Naive thymus-derived CD4-positive, alpha-beta T cell (primary cell): Measurements from ENCODE around the gene TBCCD1. TPM values are rescaled to one million over a fixed set of nuclear protein-coding genes. Genes with fewer than 3 reads are reported as not detected.
"Not testable (repeated sequence)": the region's sequence is repeated elsewhere in the genome, so short reads cannot be mapped to it uniquely, and the experiment has no call there.

Experiments
- ATAC-seq: fragments of 150-1000 bp; cut with Tn5 transposase; 2 replicates; pipeline ENCODE4 v1.10.0; 2021; ENCODE audit warnings: mild to moderate bottlenecking, moderate library complexity
- CTCF ChIA-PET: fragments of 350-600 bp; sonication (Branson Sonifier 250); formaldehyde crosslinking; loops from one replicate; lab custom pipeline; 2021; ENCODE audit warnings: antibody characterized with exemption; lab: Charles Lee
- POLR2A ChIA-PET: fragments of 350-600 bp; sonication (Branson Sonifier 250); formaldehyde crosslinking; loops from one replicate; lab custom pipeline; 2021; ENCODE audit warnings: antibody characterized with exemption, inconsistent platforms; lab: Charles Lee
- DNase-seq, 9 donors: peaks; one replicate each; pipeline versions ENCODE4 v3.0.0 to v3.0.0-alpha.2; 2020 to 2022; ENCODE audit warnings: mixed read lengths in 1 of 9
- H3K27ac ChIP-seq: one replicate; pipeline ENCODE4 v1.7.0; 2013; ENCODE audit warnings: mild to moderate bottlenecking, low read depth, low read length, moderate library complexity
- H3K27me3 ChIP-seq, 2 donors: one replicate each; pipeline ENCODE4 v1.7.0; 2013; ENCODE audit warnings: low read length in 2 of 2, mild to moderate bottlenecking in 2 of 2, moderate library complexity in 2 of 2; ENCODE audit not compliant: control insufficient read depth in 2 of 2, insufficient read depth in 2 of 2
- H3K36me3 ChIP-seq, 3 experiments: 1 replicate in 2 of 3; 2 replicates in 1 of 3; pipeline ENCODE4 v1.7.0; 2013; ENCODE audit warnings: low read length in 3 of 3, mild to moderate bottlenecking in 3 of 3, moderate library complexity in 1 of 3; ENCODE audit not compliant: insufficient read depth in 3 of 3, control insufficient read depth in 2 of 3
- H3K4me1 ChIP-seq, 2 donors: one replicate each; pipeline ENCODE4 v1.7.0; 2013; ENCODE audit warnings: low read length in 2 of 2, mild to moderate bottlenecking in 2 of 2, moderate library complexity in 1 of 2; ENCODE audit not compliant: control insufficient read depth in 2 of 2, insufficient read depth in 2 of 2
- H3K4me3 ChIP-seq: 2 replicates; pipeline ENCODE4 v1.7.0; 2013; ENCODE audit warnings: mild to moderate bottlenecking, low read length
- H3K9me3 ChIP-seq, 3 experiments: 1 replicate in 2 of 3; 2 replicates in 1 of 3; pipeline ENCODE4 v1.7.0; 2013; ENCODE audit warnings: low read length in 3 of 3; ENCODE audit not compliant: control insufficient read depth in 2 of 3
- H3K27ac Mint-ChIP-seq, 9 donors: one replicate each; pipeline ENCODE4 v1.8.0; 2020 to 2022; ENCODE audit warnings: mixed read lengths in 9 of 9, mild to moderate bottlenecking in 8 of 9, moderate library complexity in 5 of 9, inconsistent platforms in 2 of 9
- H3K27me3 Mint-ChIP-seq, 5 donors: one replicate each; pipeline ENCODE4 v1.8.0; 2021 to 2022; ENCODE audit warnings: mixed read lengths in 5 of 5, mild to moderate bottlenecking in 1 of 5
- H3K36me3 Mint-ChIP-seq, 5 donors: one replicate each; pipeline ENCODE4 v1.8.0; 2020 to 2022; ENCODE audit warnings: mixed read lengths in 5 of 5, mild to moderate bottlenecking in 3 of 5, inconsistent platforms in 1 of 5
- H3K4me1 Mint-ChIP-seq, 7 donors: one replicate each; pipeline ENCODE4 v1.8.0; 2020 to 2022; ENCODE audit warnings: mixed read lengths in 7 of 7, mild to moderate bottlenecking in 3 of 7, inconsistent platforms in 1 of 7
- H3K4me3 Mint-ChIP-seq, 10 donors: one replicate each; pipeline ENCODE4 v1.8.0; 2020 to 2022; ENCODE audit warnings: mild to moderate bottlenecking in 10 of 10, mixed read lengths in 10 of 10, moderate library complexity in 6 of 10, inconsistent platforms in 2 of 10
- H3K9me3 Mint-ChIP-seq, 11 donors: one replicate each; pipeline ENCODE4 v1.8.0; 2020 to 2022; ENCODE audit warnings: mixed read lengths in 11 of 11, mild to moderate bottlenecking in 4 of 11, inconsistent platforms in 1 of 11, moderate library complexity in 1 of 11
- intact Hi-C, 2 donors: fragments of 100-400 bp; cut with micrococcal nuclease; formaldehyde crosslinking; loops; one replicate each; pipeline ENCODE4 v1.15.1; 2023
- polyA plus RNA-seq, 2 donors: library from polyadenylated mRNA; unstranded; fragments of 300-500 nt; fragmentation: Illumina TruSeq; gene quantifications; one replicate each; pipeline ENCODE4 v1.2.3, GENCODE V29; 2021
- total RNA-seq, 6 experiments: library from RNA in 5 of 6; stranded (reverse) in 5 of 6; gene quantifications; 1 replicate in 5 of 6; 2 replicates in 1 of 6; pipeline ENCODE4 v1.2.3 and lab custom pipeline; 2021 to 2026

The TBCCD1 gene
- total and polyA plus RNA-seq, 7 experiments from 2014 or later, result 11.3 to 21.1 (median 15.8) TPM

DNA sequence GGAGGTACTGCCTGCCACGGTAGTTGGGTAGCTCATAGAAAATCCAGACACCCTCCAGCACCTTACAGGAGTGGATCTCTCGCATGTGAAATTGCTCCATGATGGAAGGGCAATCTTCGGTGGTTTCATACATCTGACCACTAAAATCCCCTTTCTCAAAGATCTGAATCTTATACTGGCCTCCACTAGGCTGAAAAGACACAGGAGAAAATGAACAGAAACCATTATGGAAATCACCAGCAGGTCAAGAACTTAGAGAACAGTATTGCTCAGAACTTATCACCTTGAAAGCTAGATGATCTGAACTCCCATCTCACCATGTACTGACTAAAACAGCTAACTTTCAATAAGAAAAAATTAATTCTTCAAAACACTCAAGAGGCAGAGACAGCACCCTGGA is 28.4 kb downstream of the TBCCD1 start:
- Mint-ChIP-seq H3K9me3 (no peaks in the 10 kb centered on the region), H3K36me3 (peaks cover 0 to 4% (median 0%) of the 10 kb centered on the region in 5 donors), H3K27ac (no peak overlapping the region), H3K27me3 (no peaks in the 10 kb centered on the region), H3K4me1 (peaks cover 17 to 38% (median 22%) of the 10 kb centered on the region in 7 donors), H3K4me3 (no peak overlapping the region)
- CTCF ChIA-PET, result interaction anchor here (0.9 to 5.0 kb wide), 7 partner anchors 10 to 560 kb away, joined by 3 to 99 read pairs (median 19); no protein-coding TSS in a partner anchor
- H3K4me3 ChIP-seq, result no peak overlapping the region
- H3K4me1 ChIP-seq, result peaks cover 12 to 13% of the 10 kb centered on the region in 2 donors
- ATAC-seq (no peak), DNase-seq (no peak)
- POLR2A ChIA-PET, result interaction anchor here (1.4 kb wide), 1 partner anchor 285 kb away, joined by 3 read pairs; no protein-coding TSS in a partner anchor
- no peak overlapping the region for H3K27ac ChIP-seq
- no peaks in the 10 kb centered on the region for H3K36me3 ChIP-seq
- intact Hi-C loops, result loop anchor here in 1 of 2 donors (10.0 kb wide), 1 partner anchor 124 kb away; no protein-coding TSS in a partner anchor
- no peaks in the 10 kb centered on the region for H3K9me3 ChIP-seq
- no peaks in the 10 kb centered on the region for H3K27me3 ChIP-seq

DNA sequence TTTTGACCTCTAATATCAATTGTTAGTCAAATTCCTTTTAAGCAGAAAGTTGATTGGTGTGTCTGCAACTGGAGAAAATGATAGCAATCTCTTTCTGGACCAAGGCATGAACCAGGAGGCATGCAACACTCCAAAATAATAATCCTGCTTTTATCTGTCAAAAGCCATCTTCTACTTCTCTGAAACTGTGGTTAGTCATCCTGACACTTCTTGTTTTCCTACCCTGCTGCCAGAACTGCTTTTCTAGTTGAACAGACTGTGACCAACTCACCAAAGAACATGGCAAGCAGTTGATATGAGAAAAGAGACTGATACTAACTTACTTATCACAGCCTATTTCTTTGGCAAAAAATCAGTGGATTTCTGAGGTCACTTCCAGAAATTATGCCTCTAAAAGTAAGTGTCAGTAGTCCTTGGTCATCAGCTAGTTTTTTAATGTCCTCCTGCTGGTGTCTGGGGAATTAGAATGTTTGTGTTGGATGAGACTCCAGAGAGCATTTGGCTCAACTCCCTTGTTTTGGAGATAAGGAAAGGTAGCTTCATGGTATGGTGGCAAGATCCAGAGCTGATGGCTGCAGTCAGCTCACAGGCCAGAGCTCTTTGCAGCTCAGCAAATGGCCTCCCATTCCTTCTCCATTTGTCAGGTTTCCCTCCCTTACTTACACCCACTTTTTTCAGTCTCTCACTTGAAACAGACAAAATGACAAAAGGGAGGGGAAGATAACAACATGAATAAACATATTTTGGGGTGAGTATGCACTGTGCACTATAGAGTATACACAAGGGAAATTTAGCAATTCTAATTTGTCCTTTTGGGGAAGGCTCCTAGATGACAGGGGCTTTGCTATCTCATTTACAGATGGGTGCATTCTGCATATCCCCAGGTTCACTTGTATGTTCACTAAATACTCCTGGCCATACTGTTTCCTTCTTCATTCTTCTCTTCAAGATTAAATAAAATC is 30.0 kb downstream of the TBCCD1 start:
- no peaks in the 10 kb centered on the region for H3K27me3 Mint-ChIP-seq
- CTCF ChIA-PET, result interaction anchor here (0.6 to 2.7 kb wide), 5 partner anchors 15 to 559 kb away, joined by 3 to 14 read pairs (median 5); no protein-coding TSS in a partner anchor
- H3K36me3 Mint-ChIP-seq, result peaks cover 0 to 3% (median 0%) of the 10 kb centered on the region in 5 donors
- no peaks in the 10 kb centered on the region for H3K27me3 ChIP-seq
- H3K27ac Mint-ChIP-seq, result peak overlapping the region in 2 of 9 donors; percentile 53 to 57
- no peak overlapping the region for H3K27ac ChIP-seq
- H3K4me1 Mint-ChIP-seq, result peaks cover 20 to 40% (median 28%) of the 10 kb centered on the region in 7 donors
- POLR2A ChIA-PET, result no interaction called here
- ATAC-seq (no peak), DNase-seq (no peak)
- no peaks in the 10 kb centered on the region for H3K36me3 ChIP-seq
- no peaks in the 10 kb centered on the region for H3K9me3 ChIP-seq
- intact Hi-C loops, result loop anchor here in 1 of 2 donors (10.0 kb wide), 1 partner anchor 122 kb away; no protein-coding TSS in a partner anchor
- no peaks in the 10 kb centered on the region for H3K9me3 Mint-ChIP-seq
- H3K4me3 ChIP-seq, result no peak overlapping the region
- H3K4me1 ChIP-seq, result peaks cover 17 to 18% of the 10 kb centered on the region in 2 donors
- H3K4me3 Mint-ChIP-seq, result no peak overlapping the region

DNA sequence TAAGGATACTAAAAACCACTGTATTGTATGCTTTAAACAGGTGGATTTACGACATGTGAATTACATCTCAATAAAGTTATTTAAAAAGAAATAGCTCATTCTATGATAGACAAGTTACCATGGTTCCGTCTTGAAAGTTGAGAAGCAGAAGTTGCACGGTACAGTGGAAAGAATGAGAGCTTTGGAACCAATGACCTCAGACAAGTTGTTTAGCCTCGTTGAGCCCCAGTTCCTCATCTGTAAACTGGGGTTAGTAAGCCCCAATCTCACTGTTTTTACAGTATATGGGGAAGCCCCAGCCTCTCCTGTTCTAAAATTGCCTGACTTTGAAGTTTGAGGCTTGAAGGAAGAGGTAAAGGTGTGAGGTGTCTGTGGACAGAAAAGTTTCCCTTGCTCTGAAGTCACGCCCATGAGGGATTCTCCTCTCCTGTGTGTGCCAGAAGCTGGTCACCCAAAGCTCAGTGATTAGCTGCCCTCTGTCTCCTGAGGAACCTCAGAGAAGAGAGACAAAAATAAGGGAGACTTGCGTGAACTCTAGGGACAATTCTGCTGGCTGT is 32.9 kb downstream of the TBCCD1 start:
- peaks cover 20 to 38% (median 34%) of the 10 kb centered on the region in 7 donors for H3K4me1 Mint-ChIP-seq
- Histone ChIP-seq H3K27me3 (no peaks in the 10 kb centered on the region), H3K9me3 (no peaks in the 10 kb centered on the region), H3K4me3 (no peak overlapping the region), H3K27ac (no peak overlapping the region), H3K4me1 (peaks cover 14 to 22% of the 10 kb centered on the region in 2 donors), H3K36me3 (no peaks in the 10 kb centered on the region)
- H3K27me3 Mint-ChIP-seq, result no peaks in the 10 kb centered on the region
- H3K27ac Mint-ChIP-seq, result peak overlapping the region in 5 of 9 donors; percentile 10 to 87 (median 51)
- peaks cover 0 to 4% (median 3%) of the 10 kb centered on the region in 5 donors for H3K36me3 Mint-ChIP-seq
- peaks cover 0 to 3% (median 0%) of the 10 kb centered on the region in 11 donors for H3K9me3 Mint-ChIP-seq
- H3K4me3 Mint-ChIP-seq, result peak overlapping the region in 6 of 10 donors; percentile 14 to 48 (median 35)
- peak in 4 of 9 donors; percentile 25 to 61 (median 43) for DNase-seq
- peak; percentile 92 for ATAC-seq
- ChIA-PET POLR2A (interaction anchor here (1.1 kb wide), 1 partner anchor 16 kb away, joined by 3 read pairs; no protein-coding TSS in a partner anchor), CTCF (interaction anchor here (1.0 to 1.1 kb wide), 2 partner anchors 16 to 684 kb away, joined by 3 to 6 read pairs; no protein-coding TSS in a partner anchor)
- intact Hi-C loops, result loop anchor here (1.0 to 10.0 kb wide), 4 partner anchors 15 to 383 kb away; no protein-coding TSS in a partner anchor

- Mint-ChIP-seq H3K27me3 (no peaks in the 10 kb centered on the region), H3K36me3 (peaks cover 3 to 12% (median 8%) of the 10 kb centered on the region in 5 donors), H3K4me3 (no peak overlapping the region), H3K9me3 (peaks cover 0 to 3% (median 0%) of the 10 kb centered on the region in 11 donors), H3K27ac (no peak overlapping the region), H3K4me1 (peaks cover 36 to 54% (median 41%) of the 10 kb centered on the region in 7 donors)
- H3K36me3 ChIP-seq, result no peaks in the 10 kb centered on the region
- H3K4me1 ChIP-seq, result peaks cover 14 to 28% of the 10 kb centered on the region in 2 donors
- H3K4me3 ChIP-seq, result no peak overlapping the region
- no peaks in the 10 kb centered on the region for H3K27me3 ChIP-seq
- DNase-seq, result no peak
- H3K9me3 ChIP-seq, result no peaks in the 10 kb centered on the region
- CTCF ChIA-PET, result no interaction called here
- ATAC-seq, result no peak
- intact Hi-C loops, result loop anchor here in 1 of 2 donors (10.0 kb wide), 1 partner anchor 118 kb away; no protein-coding TSS in a partner anchor
- H3K27ac ChIP-seq, result no peak overlapping the region
- POLR2A ChIA-PET, result interaction anchor here (0.6 to 1.3 kb wide), 2 partner anchors 13 to 334 kb away, joined by 3 to 4 read pairs; no protein-coding TSS in a partner anchor
Observed at GRCh38 chr3:186532598-186533072, 34.5 kb downstream of the TBCCD1 start.

DNA sequence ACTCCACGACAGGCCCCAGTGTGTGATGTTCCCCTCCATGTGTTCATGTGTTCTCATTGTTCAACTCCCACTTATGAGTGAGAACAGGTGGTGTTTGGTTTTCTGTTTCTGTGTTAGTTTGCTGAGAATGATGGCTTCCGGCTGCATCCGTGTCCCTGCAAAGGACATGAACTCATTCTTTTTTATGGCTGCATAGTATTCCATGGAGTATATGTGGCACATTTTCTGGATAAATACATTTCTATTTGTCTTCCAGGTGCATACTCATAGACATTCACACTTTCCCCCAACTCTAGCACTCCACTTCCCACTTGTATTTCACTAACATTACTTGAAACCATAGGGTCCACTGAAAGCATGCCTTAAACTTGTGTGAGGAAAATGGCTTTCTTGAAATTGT is 35.4 kb downstream of the TBCCD1 start:
- CTCF ChIA-PET, H3K4me3 Mint-ChIP-seq, H3K36me3 ChIP-seq, H3K4me3 ChIP-seq, DNase-seq, H3K27ac Mint-ChIP-seq, H3K9me3 ChIP-seq, ATAC-seq, H3K27me3 Mint-ChIP-seq, H3K27me3 ChIP-seq, H3K9me3 Mint-ChIP-seq, H3K27ac ChIP-seq: not testable (repeated sequence)
- Mint-ChIP-seq H3K36me3 (peaks cover 3 to 13% (median 8%) of the 10 kb centered on the region in 5 donors), H3K4me1 (peaks cover 34 to 55% (median 39%) of the 10 kb centered on the region in 7 donors)
- H3K4me1 ChIP-seq, result peaks cover 14 to 28% of the 10 kb centered on the region in 2 donors
- POLR2A ChIA-PET, result interaction anchor here (1.3 kb wide), 1 partner anchor 12 kb away, joined by 4 read pairs; no protein-coding TSS in a partner anchor
- intact Hi-C loops, result loop anchor here in 1 of 2 donors (10.0 kb wide), 1 partner anchor 117 kb away; no protein-coding TSS in a partner anchor

GRCh38 chr3:186530415-186530814 is 36.7 kb downstream of the TBCCD1 start:
- Histone ChIP-seq H3K27ac (no peak overlapping the region), H3K4me3 (no peak overlapping the region), H3K27me3 (no peaks in the 10 kb centered on the region), H3K4me1 (peaks cover 14 to 28% of the 10 kb centered on the region in 2 donors), H3K9me3 (no peaks in the 10 kb centered on the region), H3K36me3 (no peaks in the 10 kb centered on the region)
- Mint-ChIP-seq H3K36me3 (peaks cover 3 to 16% (median 8%) of the 10 kb centered on the region in 5 donors), H3K27me3 (no peaks in the 10 kb centered on the region), H3K27ac (no peak overlapping the region), H3K4me1 (peaks cover 28 to 55% (median 39%) of the 10 kb centered on the region in 7 donors), H3K4me3 (no peak overlapping the region), H3K9me3 (peaks cover 0 to 3% (median 0%) of the 10 kb centered on the region in 11 donors)
- POLR2A ChIA-PET, result no interaction called here
- no peak for DNase-seq
- intact Hi-C loops, result loop anchor here in 1 of 2 donors (10.0 kb wide), 1 partner anchor 116 kb away; no protein-coding TSS in a partner anchor
- CTCF ChIA-PET, result interaction anchor here (0.7 kb wide), 1 partner anchor 549 kb away, joined by 3 read pairs; no protein-coding TSS in a partner anchor
- ATAC-seq, result no peak
